Measurements from ENCODE around the gene ITPR3.

The ITPR3 gene

GRCh38 chr6:33670086-33670660 is 49.1 kb downstream of the ITPR3 start:
- TF ChIP-seq CTCF (conservative IDR thresholded peaks at IDR 0.05; ENCODE audit: low read length) = no peak
- no peaks in the 10 kb centered on the region for H3K9me2 ChIP-seq (replicated peaks; ENCODE audit: low read depth, low read length)
- peaks cover 30% of the 10 kb centered on the region; the same call in 1 of the 2 replicates for H3K36me3 ChIP-seq (ENCODE audit: insufficient read depth, low read length)

GRCh38 chr6:33670971-33671743 is 50.0 kb downstream of the ITPR3 start:
- Histone ChIP-seq H3K27me3 (ENCODE audit: insufficient read depth, low read length, poor library complexity, severe bottlenecking) (no peaks in the 10 kb centered on the region), H3K4me3 (ENCODE audit: low read length, poor library complexity, severe bottlenecking) (no peak overlapping the region), H4K20me1 (ENCODE audit: insufficient read depth, low read length, poor library complexity, severe bottlenecking) (no peaks in the 10 kb centered on the region), H3K9ac (ENCODE audit: low read depth, low read length, poor library complexity, severe bottlenecking) (no peak overlapping the region), H3F3A (ENCODE audit: low read depth) (no peaks in the 10 kb centered on the region), H3K4me2 (ENCODE audit: low read depth, low read length, poor library complexity, severe bottlenecking) (no peak overlapping the region), H3K9me2 (replicated peaks; ENCODE audit: low read depth, low read length) (no peaks in the 10 kb centered on the region), H3K9me3 (ENCODE audit: insufficient read depth, low read depth, low read length) (no peaks in the 10 kb centered on the region), H3K4me1 (ENCODE audit: insufficient read depth, low read length, poor library complexity, severe bottlenecking) (no peaks in the 10 kb centered on the region), H3K79me2 (ENCODE audit: insufficient read depth, low read length) (no peaks in the 10 kb centered on the region), H2AFZ (ENCODE audit: low read length) (no peak overlapping the region), H3K36me3 (ENCODE audit: insufficient read depth, low read length) (peaks cover 25% of the 10 kb centered on the region; the same call in 1 of the 2 replicates)
- TF ChIP-seq EZH2phosphoT487 (IDR thresholded peaks at IDR 0.05; ENCODE audit: borderline replicate concordance) = no peak
- TF ChIP-seq CTCF (conservative IDR thresholded peaks at IDR 0.05; ENCODE audit: low read length) = no peak

More at GRCh38 chr6:33670086-33670660, 49.1 kb downstream of the ITPR3 start:
- no peak overlapping the region for H2AFZ ChIP-seq (ENCODE audit: low read length)
- H3K27me3 ChIP-seq (ENCODE audit: insufficient read depth, low read length, poor library complexity, severe bottlenecking) = no peaks in the 10 kb centered on the region
- no peak overlapping the region for H3K4me2 ChIP-seq (ENCODE audit: low read depth, low read length, poor library complexity, severe bottlenecking)
- no peaks in the 10 kb centered on the region for H3F3A ChIP-seq (ENCODE audit: low read depth)
- no peaks in the 10 kb centered on the region for H3K9me3 ChIP-seq (ENCODE audit: insufficient read depth, low read depth, low read length)
- no peaks in the 10 kb centered on the region for H3K4me1 ChIP-seq (ENCODE audit: insufficient read depth, low read length, poor library complexity, severe bottlenecking)
- H3K79me2 ChIP-seq (ENCODE audit: insufficient read depth, low read length) = no peaks in the 10 kb centered on the region
- H3K9ac ChIP-seq (ENCODE audit: low read depth, low read length, poor library complexity, severe bottlenecking) = no peak overlapping the region
- H4K20me1 ChIP-seq (ENCODE audit: insufficient read depth, low read length, poor library complexity, severe bottlenecking) = no peaks in the 10 kb centered on the region
- no peak overlapping the region for H3K4me3 ChIP-seq (ENCODE audit: low read length, poor library complexity, severe bottlenecking)

- no peak overlapping the region for H3K4me3 ChIP-seq (ENCODE audit: low read length, poor library complexity, severe bottlenecking)
- H3K4me1 ChIP-seq (ENCODE audit: insufficient read depth, low read length, poor library complexity, severe bottlenecking) = no peaks in the 10 kb centered on the region
- no peak overlapping the region for H2AFZ ChIP-seq (ENCODE audit: low read length)
- H3K36me3 ChIP-seq (ENCODE audit: insufficient read depth, low read length) = peaks cover 25% of the 10 kb centered on the region; the same call in 1 of the 2 replicates
- no peaks in the 10 kb centered on the region for H3F3A ChIP-seq (ENCODE audit: low read depth)
- H3K9ac ChIP-seq (ENCODE audit: low read depth, low read length, poor library complexity, severe bottlenecking) = no peak overlapping the region
- H4K20me1 ChIP-seq (ENCODE audit: insufficient read depth, low read length, poor library complexity, severe bottlenecking) = no peaks in the 10 kb centered on the region
- no peak for TF ChIP-seq CTCF (conservative IDR thresholded peaks at IDR 0.05; ENCODE audit: low read length)
- TF ChIP-seq EZH2phosphoT487 (IDR thresholded peaks at IDR 0.05; ENCODE audit: borderline replicate concordance) = no peak
- H3K27me3 ChIP-seq (ENCODE audit: insufficient read depth, low read length, poor library complexity, severe bottlenecking) = no peaks in the 10 kb centered on the region
- no peaks in the 10 kb centered on the region for H3K9me3 ChIP-seq (ENCODE audit: insufficient read depth, low read depth, low read length)
- H3K4me2 ChIP-seq (ENCODE audit: low read depth, low read length, poor library complexity, severe bottlenecking) = no peak overlapping the region
- H3K79me2 ChIP-seq (ENCODE audit: insufficient read depth, low read length) = no peaks in the 10 kb centered on the region
- no peaks in the 10 kb centered on the region for H3K9me2 ChIP-seq (replicated peaks; ENCODE audit: low read depth, low read length)
Measured at GRCh38 chr6:33671744-33672072, 50.6 kb downstream of the ITPR3 start.
